GM23338 (cell line): Measurements from ENCODE around the gene KIAA1328.

Source experiments
- CTCF ChIP-seq, 2 experiments: fragments of 200-600 bp in 1 of 2; sonication (generic) in 1 of 2; conservative IDR thresholded peaks; 2 replicates each; pipeline versions ENCODE4 v1.5.1 to v1.6.1; 2016 to 2017; ENCODE audit warnings: antibody characterized with exemption in 2 of 2, low read depth in 2 of 2, mild to moderate bottlenecking in 2 of 2, moderate library complexity in 1 of 2
- EZH2 ChIP-seq: fragments of 200-600 bp; sonication (generic); IDR thresholded peaks from one replicate; pipeline ENCODE4 v1.8.0; 2017; ENCODE audit warnings: antibody characterized with exemption, mild to moderate bottlenecking, low read depth; ENCODE audit not compliant: unreplicated experiment
- JUNB ChIP-seq: IDR thresholded peaks from one replicate; pipeline ENCODE4 v1.6.1; 2016; ENCODE audit warnings: antibody characterized with exemption; ENCODE audit not compliant: unreplicated experiment
- POLR2AphosphoS5 ChIP-seq: IDR thresholded peaks from 2 replicates; pipeline ENCODE4 v1.6.1; 2016; ENCODE audit warnings: antibody characterized with exemption, low read depth
- REST ChIP-seq: IDR thresholded peaks from one replicate; pipeline ENCODE4 v1.6.1; 2018; ENCODE audit warnings: antibody characterized with exemption; ENCODE audit not compliant: unreplicated experiment
- ZNF114 ChIP-seq: fragments of 250-450 bp; sonication (Bioruptor Pico); IDR thresholded peaks from 2 replicates; pipeline ENCODE4 v1.5.0; 2020; ENCODE audit warnings: mild to moderate bottlenecking, moderate library complexity
- ZNF331 ChIP-seq: fragments of 250-450 bp; sonication (Bioruptor Pico); IDR thresholded peaks from 2 replicates; pipeline ENCODE4 v1.5.0; 2020; ENCODE audit warnings: low read depth, mild to moderate bottlenecking, moderate library complexity
- ZNF462 ChIP-seq: fragments of 250-450 bp; sonication (Bioruptor Pico); IDR thresholded peaks from 2 replicates; pipeline ENCODE4 v1.5.0; 2020; ENCODE audit warnings: mild to moderate bottlenecking, moderate library complexity

- no peak for TF ChIP-seq REST
- no peak for TF ChIP-seq CTCF (conservative IDR thresholded peaks at IDR 0.05; ENCODE audit: low read depth in 2 of 2)
- no peak for TF ChIP-seq POLR2AphosphoS5
- TF ChIP-seq JUNB: no peak
- TF ChIP-seq EZH2: no peak
- no peak for TF ChIP-seq ZNF114 (CRISPR knock-in tag)
- TF ChIP-seq ZNF331 (CRISPR knock-in tag): no peak
- no peak for TF ChIP-seq ZNF462 (CRISPR knock-in tag)
These were observed 11.9 kb upstream of the KIAA1328 start for GRCh38 chr18:36817039-36817438.
